ENCODE measurements around the gene ALG1L2.
"Not testable (repeated sequence)": the region's sequence is repeated elsewhere in the genome, so short reads cannot be mapped to it uniquely, and the experiment has no call there.

DNA sequence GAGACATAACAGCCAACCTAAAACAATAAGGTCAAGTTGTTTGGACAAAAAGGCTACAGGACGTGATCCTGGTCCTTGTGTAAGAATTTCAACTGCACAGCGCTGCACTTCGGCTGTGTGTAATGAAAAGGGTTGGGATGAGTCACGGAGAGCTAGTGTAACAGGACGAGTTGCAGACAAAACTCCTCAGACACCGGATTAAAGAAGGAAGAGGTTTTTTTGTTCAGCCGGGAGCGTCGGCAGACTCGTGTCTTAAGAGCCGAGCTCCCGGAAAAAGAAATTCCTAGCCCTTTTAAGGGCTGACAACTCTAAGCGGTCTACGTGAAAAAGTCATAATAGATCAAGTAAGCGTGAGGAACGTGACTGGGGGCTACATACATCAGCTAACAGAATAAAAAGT lies 59.1 kb downstream of the ALG1L2 start:
- not testable (repeated sequence) for TF ChIP-seq CTCF, POLR2A (IDR thresholded peaks at IDR 0.05)
